Measurements from ENCODE around the gene SNORC. TPM values are rescaled to one million over a fixed set of nuclear protein-coding genes. Genes with fewer than 3 reads are reported as not detected.

The SNORC gene
- polyA plus RNA-seq, 1 of the 3 experiments (the other 2 are of a cell fraction) = 1.2 TPM

DNA sequence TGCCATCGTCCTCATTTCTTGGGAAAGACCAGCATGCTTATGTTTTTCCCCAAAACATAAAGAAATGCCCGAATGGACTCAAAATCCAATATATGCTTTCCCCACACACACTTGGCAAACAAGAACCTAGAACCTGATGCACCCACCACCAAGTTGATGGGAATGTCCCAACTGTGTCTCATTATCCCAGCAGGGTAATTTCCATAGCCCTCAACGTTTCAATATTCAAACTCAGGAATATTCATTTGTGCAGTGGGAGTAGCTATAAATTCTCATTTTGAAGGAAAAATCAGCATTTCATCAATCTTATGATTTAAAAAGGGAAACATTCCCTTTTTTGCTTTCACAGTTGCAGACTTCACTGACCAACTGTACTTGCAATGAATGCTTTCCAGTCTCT, 50.7 kb downstream of the SNORC start:
- Histone ChIP-seq H3K27ac (ENCODE audit: low read depth in 2 of 2, low read length in 1 of 2) (no peak overlapping the region), H3F3A (replicated peaks; ENCODE audit: insufficient read depth) (no peaks in the 10 kb centered on the region), H3K9me2 (no peaks in the 10 kb centered on the region), H2AFZ (ENCODE audit: low read depth) (no peak overlapping the region), H3K4me2 (no peak overlapping the region), H4K20me1 (ENCODE audit: insufficient read depth) (no peaks in the 10 kb centered on the region), H3K4me1 (ENCODE audit: control insufficient read depth in 1 of 2, insufficient read depth in 2 of 2, low read depth in 1 of 2, low read length in 1 of 2) (no peaks in the 10 kb centered on the region), H3K9me3 (no peaks in the 10 kb centered on the region), H3K79me2 (ENCODE audit: insufficient read depth) (no peaks in the 10 kb centered on the region), H3K4me3 (ENCODE audit: low read depth in 2 of 2, low read length in 1 of 2) (no peak overlapping the region), H3K27me3 (ENCODE audit: insufficient read depth) (peaks cover 7% of the 10 kb centered on the region; the same call in 1 of the 2 replicates), H3K9ac (no peak overlapping the region), H3K36me3 (replicated peaks in 1 of 2; ENCODE audit: control insufficient read depth in 1 of 2, insufficient read depth in 2 of 2, low read length in 1 of 2) (no peaks in the 10 kb centered on the region)
- POLR2A ChIA-PET = no interaction called here
- CTCF ChIA-PET = no interaction called here
- DNase-seq = no peak
- TF ChIP-seq NRF1 (IDR thresholded peaks at IDR 0.05; ENCODE audit: low read depth, low read length) (no peak), FOXJ3 (CRISPR knock-in tag; IDR thresholded peaks at IDR 0.05) (no peak), YY1 (IDR thresholded peaks at IDR 0.05; ENCODE audit: low read depth) (no peak), RXRA (IDR thresholded peaks at IDR 0.05; ENCODE audit: borderline replicate concordance, low read depth) (no peak), NFIC (IDR thresholded peaks at IDR 0.05; ENCODE audit: borderline replicate concordance) (no peak), RCOR1 (IDR thresholded peaks at IDR 0.05; ENCODE audit: low read length) (no peak), GATA2 (CRISPR knock-in tag; IDR thresholded peaks at IDR 0.05) (no peak), ELF1 (IDR thresholded peaks at IDR 0.05) (no peak), SIN3A (IDR thresholded peaks at IDR 0.05; ENCODE audit: borderline replicate concordance, low read depth, low read length) (no peak)
- TF ChIP-seq, protein P1, sequence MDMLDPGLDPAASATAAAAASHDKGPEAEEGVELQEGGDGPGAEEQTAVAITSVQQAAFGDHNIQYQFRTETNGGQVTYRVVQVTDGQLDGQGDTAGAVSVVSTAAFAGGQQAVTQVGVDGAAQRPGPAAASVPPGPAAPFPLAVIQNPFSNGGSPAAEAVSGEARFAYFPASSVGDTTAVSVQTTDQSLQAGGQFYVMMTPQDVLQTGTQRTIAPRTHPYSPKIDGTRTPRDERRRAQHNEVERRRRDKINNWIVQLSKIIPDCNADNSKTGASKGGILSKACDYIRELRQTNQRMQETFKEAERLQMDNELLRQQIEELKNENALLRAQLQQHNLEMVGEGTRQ (IDR thresholded peaks at IDR 0.05; ENCODE audit: borderline replicate concordance, low read depth, low read length) = no peak
- WGBS (ENCODE audit: low lambda C conversion rate) = 33% methylated on average over 3 of the region's 3 CpGs

- H3K4me3 ChIP-seq (ENCODE audit: low read depth in 2 of 2, low read length in 1 of 2) = no peak overlapping the region
- H3K27ac ChIP-seq (ENCODE audit: low read depth in 2 of 2, low read length in 1 of 2) = no peak overlapping the region
- H3K9ac ChIP-seq = no peak overlapping the region
- DNase-seq = no peak
- H2AFZ ChIP-seq (ENCODE audit: low read depth) = no peak overlapping the region
- H3K4me2 ChIP-seq = no peak overlapping the region
- POLR2A ChIA-PET = no interaction called here
- H3K36me3 ChIP-seq (replicated peaks in 1 of 2; ENCODE audit: control insufficient read depth in 1 of 2, insufficient read depth in 2 of 2, low read length in 1 of 2) = no peaks in the 10 kb centered on the region
- no peaks in the 10 kb centered on the region for H3F3A ChIP-seq (replicated peaks; ENCODE audit: insufficient read depth)
- no peaks in the 10 kb centered on the region for H3K79me2 ChIP-seq (ENCODE audit: insufficient read depth)
- H3K9me2 ChIP-seq = no peaks in the 10 kb centered on the region
- no peaks in the 10 kb centered on the region for H3K9me3 ChIP-seq
- H4K20me1 ChIP-seq (ENCODE audit: insufficient read depth) = no peaks in the 10 kb centered on the region
- TF ChIP-seq, protein P2, sequence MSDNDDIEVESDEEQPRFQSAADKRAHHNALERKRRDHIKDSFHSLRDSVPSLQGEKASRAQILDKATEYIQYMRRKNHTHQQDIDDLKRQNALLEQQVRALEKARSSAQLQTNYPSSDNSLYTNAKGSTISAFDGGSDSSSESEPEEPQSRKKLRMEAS (IDR thresholded peaks at IDR 0.05; ENCODE audit: low read depth) = no peak
- TF ChIP-seq CHD2 (IDR thresholded peaks at IDR 0.05; ENCODE audit: low read length, partially characterized antibody) (no peak), YY1 (IDR thresholded peaks at IDR 0.05; ENCODE audit: low read depth) (no peak)
- peaks cover 33% of the 10 kb centered on the region for H3K27me3 ChIP-seq (ENCODE audit: insufficient read depth)
- CTCF ChIA-PET = interaction anchor here (0.8 to 0.9 kb wide), 2 partner anchors 11 to 129 kb away, joined by 3 read pairs; no protein-coding TSS in a partner anchor
- no peaks in the 10 kb centered on the region; a peak in 1 of 4 replicates for H3K4me1 ChIP-seq (ENCODE audit: control insufficient read depth in 1 of 2, insufficient read depth in 2 of 2, low read depth in 1 of 2, low read length in 1 of 2)
These were observed 54.4 kb downstream of the SNORC start for GRCh38 chr2:232924433-232924832.
